Brain microvascular endothelial cell (primary cell): ENCODE measurements around the gene COL23A1.

Experiments
- DNase-seq: peaks from one replicate; pipeline ENCODE4 v3.0.0-alpha.2; 2020
- H3K27ac ChIP-seq: fragments of 250-450 bp; sonication (Bioruptor Pico); 2 replicates; pipeline ENCODE4 v1.5.1; 2020; ENCODE audit warnings: mild to moderate bottlenecking, moderate library complexity
- H3K27me3 ChIP-seq: fragments of 250-450 bp; sonication (Bioruptor Pico); replicated peaks from 2 replicates; pipeline ENCODE4 v1.5.1; 2020; ENCODE audit warnings: mild to moderate bottlenecking
- H3K36me3 ChIP-seq: fragments of 250-450 bp; sonication (Bioruptor Pico); replicated peaks from 2 replicates; pipeline ENCODE4 v1.5.1; 2020; ENCODE audit warnings: mild to moderate bottlenecking
- H3K4me3 ChIP-seq: 2 replicates; pipeline ENCODE4 v1.5.1; 2011; ENCODE audit warnings: low read depth, mild to moderate bottlenecking, control low read depth, low read length, moderate library complexity
- CTCF ChIP-seq: IDR thresholded peaks from 2 replicates; pipeline ENCODE4 v1.5.1; 2011; ENCODE audit warnings: low read depth, mild to moderate bottlenecking, moderate library complexity, low read length, control low read depth, inconsistent platforms; ENCODE audit errors: missing control alignments
- in situ Hi-C: cut with HindIII; loops from 2 replicates; pipeline ENCODE4 v1.10.0; 2017; ENCODE audit warnings: low sequenced_read_pairs, low pct_ligation_motif_present

COL23A1 gene

GRCh38 chr5:178381206-178381605 is 209.0 kb downstream of the COL23A1 start:
- DNase-seq: no peak
- Histone ChIP-seq H3K27me3 (peaks cover 1% of the 10 kb centered on the region), H3K27ac (no peak overlapping the region), H3K36me3 (no peaks in the 10 kb centered on the region), H3K4me3 (no peak overlapping the region)
- in situ Hi-C loops: no loop called here
- no peak for TF ChIP-seq CTCF

- Histone ChIP-seq H3K4me3 (no peak overlapping the region), H3K27ac (no peak overlapping the region), H3K27me3 (peaks cover 1% of the 10 kb centered on the region), H3K36me3 (no peaks in the 10 kb centered on the region)
- in situ Hi-C loops: no loop called here
- DNase-seq: no peak
- TF ChIP-seq CTCF: no peak
These were observed 209.6 kb downstream of the COL23A1 start for GRCh38 chr5:178380541-178381074.

GRCh38 chr5:178380086-178380485 is 210.1 kb downstream of the COL23A1 start:
- Histone ChIP-seq H3K4me3 (no peak overlapping the region), H3K27ac (no peak overlapping the region), H3K27me3 (no peaks in the 10 kb centered on the region), H3K36me3 (no peaks in the 10 kb centered on the region)
- DNase-seq: no peak
- in situ Hi-C loops: no loop called here
- TF ChIP-seq CTCF: no peak

- no peaks in the 10 kb centered on the region for H3K27me3 ChIP-seq
- H3K36me3 ChIP-seq: no peaks in the 10 kb centered on the region
- no peak for DNase-seq
- no peak overlapping the region for H3K4me3 ChIP-seq
- in situ Hi-C loops: no loop called here
- H3K27ac ChIP-seq: no peak overlapping the region
- TF ChIP-seq CTCF: no peak
These were observed 211.4 kb downstream of the COL23A1 start for GRCh38 chr5:178378527-178379484.

- in situ Hi-C loops: no loop called here
- no peak overlapping the region for H3K27ac ChIP-seq
- H3K4me3 ChIP-seq: no peak overlapping the region
- TF ChIP-seq CTCF: no peak
- no peaks in the 10 kb centered on the region for H3K36me3 ChIP-seq
- no peak for DNase-seq
- no peaks in the 10 kb centered on the region for H3K27me3 ChIP-seq
These were observed 212.5 kb downstream of the COL23A1 start for GRCh38 chr5:178377583-178378270.
